22Rv1 (cell line): ENCODE data around the gene MLST8.

ENCODE experiments used
- H3K27ac ChIP-seq: fragments of 450-650 bp; 2 replicates; pipeline ENCODE4 v1.5.1; 2017
- CTCF ChIP-seq: fragments of 450-650 bp; IDR thresholded peaks from 2 replicates; pipeline ENCODE4 v1.5.1; 2017; ENCODE audit warnings: mild to moderate bottlenecking
- ZFX ChIP-seq: fragments of 450-650 bp; IDR thresholded peaks from 2 replicates; pipeline ENCODE4 v1.6.1; 2017; ENCODE audit warnings: antibody characterized with exemption, borderline replicate concordance

Gene MLST8

GRCh38 chr16:2238838-2239675 lies 33.8 kb downstream of the MLST8 start:
- TF ChIP-seq ZFX = no peak
- no peak for TF ChIP-seq CTCF
- peak overlapping the region; percentile 76 for H3K27ac ChIP-seq

- H3K27ac ChIP-seq = peak overlapping the region; percentile 76
These were observed 35.1 kb downstream of the MLST8 start for GRCh38 chr16:2240331-2240730.

- TF ChIP-seq CTCF = no peak
- no peak for TF ChIP-seq ZFX
- no peak overlapping the region for H3K27ac ChIP-seq
These were observed 37.3 kb downstream of the MLST8 start for GRCh38 chr16:2242598-2242997.

GRCh38 chr16:2243031-2243528 lies 37.8 kb downstream of the MLST8 start:
- no peak overlapping the region for H3K27ac ChIP-seq
- TF ChIP-seq CTCF (peak; percentile 17; the same call in 1 of the 2 replicates), ZFX (no peak)

- TF ChIP-seq CTCF (no peak), ZFX (no peak)
- no peak overlapping the region for H3K27ac ChIP-seq
These were observed 38.5 kb downstream of the MLST8 start for GRCh38 chr16:2243781-2244180.

GRCh38 chr16:2244301-2244700 lies 39.0 kb downstream of the MLST8 start:
- TF ChIP-seq ZFX (no peak), CTCF (no peak)

GRCh38 chr16:2244926-2245795 lies 39.9 kb downstream of the MLST8 start:
- TF ChIP-seq CTCF (no peak), ZFX (no peak)
- H3K27ac ChIP-seq = no peak overlapping the region

More at GRCh38 chr16:2244301-2244700, 39.0 kb downstream of the MLST8 start:
- no peak overlapping the region for H3K27ac ChIP-seq
